ENCODE measurements around the gene AJAP1.

The AJAP1 gene

GRCh38 chr1:4778056-4778455, 123.6 kb downstream of the AJAP1 start:
- DNase-seq = no peak

GRCh38 chr1:4781646-4782045, 127.2 kb downstream of the AJAP1 start:
- no peak for DNase-seq

GRCh38 chr1:4784761-4785160, 130.4 kb downstream of the AJAP1 start:
- DNase-seq = no peak

- DNase-seq = no peak
Observed at GRCh38 chr1:4786055-4786454, 131.6 kb downstream of the AJAP1 start.

- DNase-seq = no peak
Observed at GRCh38 chr1:4787551-4787950, 133.1 kb downstream of the AJAP1 start.

- DNase-seq = no peak
Observed at GRCh38 chr1:4792565-4792964, 138.2 kb downstream of the AJAP1 start.

- DNase-seq = no peak
Observed at GRCh38 chr1:4794020-4794780, 139.8 kb downstream of the AJAP1 start.

- no peak for DNase-seq
Observed at GRCh38 chr1:4796161-4797015, 142.0 kb downstream of the AJAP1 start.

GRCh38 chr1:4797016-4797410, 142.6 kb downstream of the AJAP1 start:
- DNase-seq = no peak

GRCh38 chr1:4797429-4797828, 143.0 kb downstream of the AJAP1 start:
- no peak for DNase-seq

GRCh38 chr1:4801192-4801924, 146.9 kb downstream of the AJAP1 start:
- DNase-seq = no peak

GRCh38 chr1:4802024-4802423, 147.6 kb downstream of the AJAP1 start:
- no peak for DNase-seq

GRCh38 chr1:4803335-4803734, 148.9 kb downstream of the AJAP1 start:
- no peak for DNase-seq

GRCh38 chr1:4805987-4806386, 151.6 kb downstream of the AJAP1 start:
- DNase-seq = no peak

- no peak for DNase-seq
Observed at GRCh38 chr1:4820543-4820942, 166.1 kb downstream of the AJAP1 start.

- no peak for DNase-seq
Observed at GRCh38 chr1:4825800-4826450, 171.5 kb downstream of the AJAP1 start.

- no peak for DNase-seq
Observed at GRCh38 chr1:4830707-4831106, 176.3 kb downstream of the AJAP1 start.

GRCh38 chr1:4836574-4836973, 182.2 kb downstream of the AJAP1 start:
- DNase-seq = no peak

- no peak for DNase-seq
Observed at GRCh38 chr1:4837031-4837600, 182.7 kb downstream of the AJAP1 start.

- no peak for DNase-seq
Observed at GRCh38 chr1:4837752-4838151, 183.3 kb downstream of the AJAP1 start.

GRCh38 chr1:4838231-4838630, 183.8 kb downstream of the AJAP1 start:
- no peak for DNase-seq

Data from effector CD8-positive, alpha-beta T cell (primary cell).